Measurements from ENCODE around the gene ALDH4A1. TPM values are rescaled to one million over a fixed set of nuclear protein-coding genes. Genes with fewer than 3 reads are reported as not detected.

Gene ALDH4A1
- total and polyA plus RNA-seq, 2 of the 4 experiments (the other 2 are of a cell fraction) = 8.6 to 21.1 TPM

DNA sequence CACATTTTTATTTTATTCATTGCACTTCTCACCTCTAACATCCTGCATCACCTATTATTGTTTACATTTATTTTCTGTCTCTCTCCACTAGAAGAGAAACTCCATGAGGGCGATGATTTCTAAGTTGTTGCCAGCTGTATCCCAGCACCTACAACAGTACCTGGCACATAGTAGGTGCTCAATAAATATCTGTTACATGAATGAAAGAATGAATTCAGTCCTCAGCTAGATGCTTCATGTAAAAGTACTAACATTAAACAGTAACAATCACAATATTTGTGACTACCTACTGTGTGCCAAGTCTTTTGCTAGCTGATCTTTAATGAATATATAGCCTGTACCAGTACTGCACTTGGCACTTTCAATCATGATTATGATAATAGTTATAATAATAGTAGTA lies 45.9 kb downstream of the ALDH4A1 start:
- H2BK120ac ChIP-seq (ENCODE audit: low read depth, low read length) = no peak overlapping the region
- intact Hi-C loops (cut with micrococcal nuclease) (no loop called here), in situ Hi-C loops (cut with MboI; ENCODE audit: low sequenced_read_pairs) (no loop called here), dilution Hi-C loops (cut with HindIII; ENCODE audit: low sequenced_read_pairs, unreplicated experiment) (no loop called here)
- no peak overlapping the region for H2AK5ac ChIP-seq (ENCODE audit: low read depth, low read length)
- CTCF ChIA-PET = no interaction called here
- no peak overlapping the region for H3K23ac ChIP-seq (ENCODE audit: low read depth, low read length)
- no peak overlapping the region for H3K4ac ChIP-seq (ENCODE audit: low read depth, low read length)
- no peak overlapping the region for H2BK20ac ChIP-seq (ENCODE audit: low read depth, low read length)
- no peaks in the 10 kb centered on the region for H3K4me1 ChIP-seq (ENCODE audit: control insufficient read depth, insufficient read depth, low read length)
- H3K4me2 ChIP-seq (ENCODE audit: low read depth, low read length) = no peak overlapping the region
- TF ChIP-seq SMC3 (IDR thresholded peaks at IDR 0.05; ENCODE audit: low read depth, low read length) (no peak), POLR2A (IDR thresholded peaks at IDR 0.05; ENCODE audit: low read depth, low read length) (no peak), CEBPB (IDR thresholded peaks at IDR 0.05; ENCODE audit: low read depth, low read length) (no peak), CHD1 (IDR thresholded peaks at IDR 0.05; ENCODE audit: low read depth, low read length) (no peak), MAFK (IDR thresholded peaks at IDR 0.05; ENCODE audit: low read depth, low read length) (no peak), RFX5 (IDR thresholded peaks at IDR 0.05; ENCODE audit: low read depth, low read length) (no peak), RCOR1 (IDR thresholded peaks at IDR 0.05; ENCODE audit: insufficient replicate concordance, low read length) (no peak), RAD21 (IDR thresholded peaks at IDR 0.05; ENCODE audit: low read length) (no peak), FOS (IDR thresholded peaks at IDR 0.05; ENCODE audit: low read depth, low read length) (no peak), MXI1 (IDR thresholded peaks at IDR 0.05; ENCODE audit: borderline replicate concordance, low read depth, low read length) (no peak), NFE2L2 (IDR thresholded peaks at IDR 0.05; ENCODE audit: low read depth, low read length) (no peak), BHLHE40 (IDR thresholded peaks at IDR 0.05; ENCODE audit: low read depth, low read length) (no peak), MAZ (IDR thresholded peaks at IDR 0.05; ENCODE audit: borderline replicate concordance, low read depth, low read length) (no peak)
- TF ChIP-seq, protein P1, sequence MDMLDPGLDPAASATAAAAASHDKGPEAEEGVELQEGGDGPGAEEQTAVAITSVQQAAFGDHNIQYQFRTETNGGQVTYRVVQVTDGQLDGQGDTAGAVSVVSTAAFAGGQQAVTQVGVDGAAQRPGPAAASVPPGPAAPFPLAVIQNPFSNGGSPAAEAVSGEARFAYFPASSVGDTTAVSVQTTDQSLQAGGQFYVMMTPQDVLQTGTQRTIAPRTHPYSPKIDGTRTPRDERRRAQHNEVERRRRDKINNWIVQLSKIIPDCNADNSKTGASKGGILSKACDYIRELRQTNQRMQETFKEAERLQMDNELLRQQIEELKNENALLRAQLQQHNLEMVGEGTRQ (IDR thresholded peaks at IDR 0.05; ENCODE audit: low read depth, low read length) = no peak
- TF ChIP-seq, protein P2, sequence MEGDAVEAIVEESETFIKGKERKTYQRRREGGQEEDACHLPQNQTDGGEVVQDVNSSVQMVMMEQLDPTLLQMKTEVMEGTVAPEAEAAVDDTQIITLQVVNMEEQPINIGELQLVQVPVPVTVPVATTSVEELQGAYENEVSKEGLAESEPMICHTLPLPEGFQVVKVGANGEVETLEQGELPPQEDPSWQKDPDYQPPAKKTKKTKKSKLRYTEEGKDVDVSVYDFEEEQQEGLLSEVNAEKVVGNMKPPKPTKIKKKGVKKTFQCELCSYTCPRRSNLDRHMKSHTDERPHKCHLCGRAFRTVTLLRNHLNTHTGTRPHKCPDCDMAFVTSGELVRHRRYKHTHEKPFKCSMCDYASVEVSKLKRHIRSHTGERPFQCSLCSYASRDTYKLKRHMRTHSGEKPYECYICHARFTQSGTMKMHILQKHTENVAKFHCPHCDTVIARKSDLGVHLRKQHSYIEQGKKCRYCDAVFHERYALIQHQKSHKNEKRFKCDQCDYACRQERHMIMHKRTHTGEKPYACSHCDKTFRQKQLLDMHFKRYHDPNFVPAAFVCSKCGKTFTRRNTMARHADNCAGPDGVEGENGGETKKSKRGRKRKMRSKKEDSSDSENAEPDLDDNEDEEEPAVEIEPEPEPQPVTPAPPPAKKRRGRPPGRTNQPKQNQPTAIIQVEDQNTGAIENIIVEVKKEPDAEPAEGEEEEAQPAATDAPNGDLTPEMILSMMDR (conservative IDR thresholded peaks at IDR 0.05; ENCODE audit: low read depth, low read length) = no peak
- TF ChIP-seq, protein P3, sequence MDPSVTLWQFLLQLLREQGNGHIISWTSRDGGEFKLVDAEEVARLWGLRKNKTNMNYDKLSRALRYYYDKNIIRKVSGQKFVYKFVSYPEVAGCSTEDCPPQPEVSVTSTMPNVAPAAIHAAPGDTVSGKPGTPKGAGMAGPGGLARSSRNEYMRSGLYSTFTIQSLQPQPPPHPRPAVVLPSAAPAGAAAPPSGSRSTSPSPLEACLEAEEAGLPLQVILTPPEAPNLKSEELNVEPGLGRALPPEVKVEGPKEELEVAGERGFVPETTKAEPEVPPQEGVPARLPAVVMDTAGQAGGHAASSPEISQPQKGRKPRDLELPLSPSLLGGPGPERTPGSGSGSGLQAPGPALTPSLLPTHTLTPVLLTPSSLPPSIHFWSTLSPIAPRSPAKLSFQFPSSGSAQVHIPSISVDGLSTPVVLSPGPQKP (IDR thresholded peaks at IDR 0.05; ENCODE audit: borderline replicate concordance, low read depth, low read length) = no peak
- H3K9me1 ChIP-seq (ENCODE audit: insufficient read depth, low read length) = no peaks in the 10 kb centered on the region
- H3K56ac ChIP-seq (ENCODE audit: extremely low read depth, insufficient read depth, low read length) = no peak overlapping the region
- H3K14ac ChIP-seq (replicated peaks; ENCODE audit: low read depth, low read length) = no peak overlapping the region
- no peak overlapping the region for H2AK9ac ChIP-seq (replicated peaks; ENCODE audit: low read depth, low read length, poor library complexity)
- ATAC-seq (ENCODE audit: low read depth) (no peak), DNase-seq (no peak)
- H4K8ac ChIP-seq (ENCODE audit: low read depth in 2 of 2, low read length in 2 of 2) = no peak overlapping the region
- H3K79me1 ChIP-seq (ENCODE audit: low read depth in 1 of 2, low read length in 2 of 2) = no peaks in the 10 kb centered on the region
- no TSS peak for BruUV-seq (replicated peaks)
- no peaks in the 10 kb centered on the region for H4K20me1 ChIP-seq (ENCODE audit: insufficient read depth, low read length)
- H3K27me3 ChIP-seq (ENCODE audit: control insufficient read depth, insufficient read depth, low read length) = peaks cover 5% of the 10 kb centered on the region
- H3K4me3 ChIP-seq (ENCODE audit: insufficient read depth, low read depth, low read length) = no peak overlapping the region
- no peak overlapping the region for H4K91ac ChIP-seq (ENCODE audit: insufficient read depth, low read depth, low read length)
- no peak overlapping the region for H3K27ac ChIP-seq (ENCODE audit: insufficient read depth, low read length)
- H4K5ac ChIP-seq (ENCODE audit: low read depth, low read length) = no peak overlapping the region
- H3K9me3 ChIP-seq (ENCODE audit: control insufficient read depth, insufficient read depth, low read length) = peaks cover 2% of the 10 kb centered on the region; the same call in 1 of the 2 replicates
- H3K9ac ChIP-seq (ENCODE audit: low read depth, low read length) = no peak overlapping the region
- WGBS, 2 experiments (ENCODE audit: extremely low coverage in 2 of 2, insufficient read length in 1 of 2) = no CpG with 5 or more reads among the region's 1 CpG
- H2BK15ac ChIP-seq (ENCODE audit: low read depth, low read length) = no peak overlapping the region
- POLR2A ChIA-PET (ENCODE audit: unreplicated experiment) = no interaction called here
- H2AFZ ChIP-seq (replicated peaks; ENCODE audit: low read length, poor library complexity) = no peak overlapping the region
- H3K36me3 ChIP-seq (ENCODE audit: control insufficient read depth, insufficient read depth, low read length) = no peaks in the 10 kb centered on the region
- no peak overlapping the region for H2BK5ac ChIP-seq (ENCODE audit: low read depth, low read length, poor library complexity, severe bottlenecking)
- no peak overlapping the region for H3K18ac ChIP-seq (ENCODE audit: low read depth, low read length)
